ENCODE measurements around the gene PPP1R12B. TPM values are rescaled to one million over a fixed set of nuclear protein-coding genes. Genes with fewer than 3 reads are reported as not detected.
"Not testable (repeated sequence)": the region's sequence is repeated elsewhere in the genome, so short reads cannot be mapped to it uniquely, and the experiment has no call there.

PPP1R12B gene
- total and polyA plus RNA-seq, 2 experiments from 2014 or later = 8.1 to 15.0 TPM

DNA sequence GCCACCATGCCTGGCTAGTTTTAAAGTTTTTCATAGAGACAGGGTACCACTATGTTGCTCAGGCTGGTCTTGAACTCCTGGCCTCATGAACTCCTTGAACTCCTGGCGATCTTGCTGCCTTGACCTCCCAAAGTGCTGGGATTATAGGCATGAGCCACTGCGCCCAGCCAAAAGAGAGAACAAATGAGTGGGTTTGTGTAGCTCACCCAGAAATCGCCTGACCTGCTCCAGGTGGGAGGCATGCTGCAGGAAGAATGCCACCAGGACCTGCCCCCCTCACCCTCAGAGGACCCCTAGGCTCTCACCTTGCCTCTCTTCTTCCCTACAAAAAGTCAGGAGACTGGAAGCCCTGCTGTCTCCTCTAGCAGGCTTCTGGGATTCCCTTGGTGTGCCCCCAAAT is 272.9 kb downstream of the PPP1R12B start:
- Histone ChIP-seq H3K9me3 (ENCODE audit: low read depth) (no peaks in the 10 kb centered on the region), H3K27me3 (no peaks in the 10 kb centered on the region), H3K79me2 (no peaks in the 10 kb centered on the region), H2AFZ (no peak overlapping the region), H3K4me3 (no peak overlapping the region), H3K4me2 (no peak overlapping the region), H3K4me1 (ENCODE audit: insufficient read depth) (peaks cover 18% of the 10 kb centered on the region), H4K20me1 (ENCODE audit: insufficient read depth, poor library complexity, severe bottlenecking) (no peaks in the 10 kb centered on the region), H3K36me3 (replicated peaks; ENCODE audit: insufficient read depth, low read depth) (no peaks in the 10 kb centered on the region), H3K27ac (no peak overlapping the region), H3K9me2 (replicated peaks; ENCODE audit: insufficient read depth) (no peaks in the 10 kb centered on the region)
- TF ChIP-seq EZH2 (IDR thresholded peaks at IDR 0.05; ENCODE audit: borderline replicate concordance) (no peak), EZH2phosphoT487 (IDR thresholded peaks at IDR 0.05; ENCODE audit: low read depth, severe bottlenecking, unreplicated experiment) (no peak)
- TF ChIP-seq, protein P1, sequence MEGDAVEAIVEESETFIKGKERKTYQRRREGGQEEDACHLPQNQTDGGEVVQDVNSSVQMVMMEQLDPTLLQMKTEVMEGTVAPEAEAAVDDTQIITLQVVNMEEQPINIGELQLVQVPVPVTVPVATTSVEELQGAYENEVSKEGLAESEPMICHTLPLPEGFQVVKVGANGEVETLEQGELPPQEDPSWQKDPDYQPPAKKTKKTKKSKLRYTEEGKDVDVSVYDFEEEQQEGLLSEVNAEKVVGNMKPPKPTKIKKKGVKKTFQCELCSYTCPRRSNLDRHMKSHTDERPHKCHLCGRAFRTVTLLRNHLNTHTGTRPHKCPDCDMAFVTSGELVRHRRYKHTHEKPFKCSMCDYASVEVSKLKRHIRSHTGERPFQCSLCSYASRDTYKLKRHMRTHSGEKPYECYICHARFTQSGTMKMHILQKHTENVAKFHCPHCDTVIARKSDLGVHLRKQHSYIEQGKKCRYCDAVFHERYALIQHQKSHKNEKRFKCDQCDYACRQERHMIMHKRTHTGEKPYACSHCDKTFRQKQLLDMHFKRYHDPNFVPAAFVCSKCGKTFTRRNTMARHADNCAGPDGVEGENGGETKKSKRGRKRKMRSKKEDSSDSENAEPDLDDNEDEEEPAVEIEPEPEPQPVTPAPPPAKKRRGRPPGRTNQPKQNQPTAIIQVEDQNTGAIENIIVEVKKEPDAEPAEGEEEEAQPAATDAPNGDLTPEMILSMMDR (IDR thresholded peaks at IDR 0.05; ENCODE audit: poor library complexity) = no peak
- DNase-seq (ENCODE audit: low spot score) = no peak
- 95% methylated on average over 3 of the region's 3 CpGs for WGBS (ENCODE audit: low lambda C conversion rate, missing lambda C conversion rate)

DNA sequence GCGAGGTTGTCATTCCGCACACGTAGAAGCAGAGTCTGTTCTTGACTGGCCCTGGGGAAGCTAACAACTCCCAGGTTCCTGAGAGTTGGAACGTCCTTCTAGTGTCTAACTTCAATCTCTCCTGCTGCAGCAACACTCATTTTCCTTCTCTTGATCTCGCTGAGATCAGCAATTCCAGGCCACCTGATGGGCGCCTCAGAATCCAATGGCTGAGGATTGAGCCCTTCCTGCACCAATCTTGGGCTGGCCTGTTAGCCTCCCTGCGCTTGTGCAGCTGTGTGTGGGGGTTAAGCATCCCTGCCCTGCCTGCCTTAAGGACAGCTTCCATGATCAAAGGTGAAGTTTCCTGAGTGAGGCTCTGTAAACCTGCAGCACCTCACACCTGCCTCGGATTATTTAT is 273.9 kb downstream of the PPP1R12B start:
- no peaks in the 10 kb centered on the region for H3K36me3 ChIP-seq (replicated peaks; ENCODE audit: insufficient read depth, low read depth)
- H3K9me3 ChIP-seq (ENCODE audit: low read depth) = no peaks in the 10 kb centered on the region
- no peaks in the 10 kb centered on the region for H3K79me2 ChIP-seq
- H4K20me1 ChIP-seq (ENCODE audit: insufficient read depth, poor library complexity, severe bottlenecking) = no peaks in the 10 kb centered on the region
- H2AFZ ChIP-seq = no peak overlapping the region
- H3K9me2 ChIP-seq (replicated peaks; ENCODE audit: insufficient read depth) = no peaks in the 10 kb centered on the region
- DNase-seq (ENCODE audit: low spot score) = no peak
- H3K27ac ChIP-seq = no peak overlapping the region
- H3K4me2 ChIP-seq = no peak overlapping the region
- peaks cover 16% of the 10 kb centered on the region for H3K4me1 ChIP-seq (ENCODE audit: insufficient read depth)
- TF ChIP-seq EZH2phosphoT487 (IDR thresholded peaks at IDR 0.05; ENCODE audit: low read depth, severe bottlenecking, unreplicated experiment) (no peak), EZH2 (IDR thresholded peaks at IDR 0.05; ENCODE audit: borderline replicate concordance) (no peak)
- TF ChIP-seq, protein P1 (IDR thresholded peaks at IDR 0.05; ENCODE audit: poor library complexity) = no peak
- 90% methylated on average over 8 of the region's 8 CpGs for WGBS (ENCODE audit: low lambda C conversion rate, missing lambda C conversion rate)
- no peaks in the 10 kb centered on the region for H3K27me3 ChIP-seq
- H3K4me3 ChIP-seq = no peak overlapping the region

DNA sequence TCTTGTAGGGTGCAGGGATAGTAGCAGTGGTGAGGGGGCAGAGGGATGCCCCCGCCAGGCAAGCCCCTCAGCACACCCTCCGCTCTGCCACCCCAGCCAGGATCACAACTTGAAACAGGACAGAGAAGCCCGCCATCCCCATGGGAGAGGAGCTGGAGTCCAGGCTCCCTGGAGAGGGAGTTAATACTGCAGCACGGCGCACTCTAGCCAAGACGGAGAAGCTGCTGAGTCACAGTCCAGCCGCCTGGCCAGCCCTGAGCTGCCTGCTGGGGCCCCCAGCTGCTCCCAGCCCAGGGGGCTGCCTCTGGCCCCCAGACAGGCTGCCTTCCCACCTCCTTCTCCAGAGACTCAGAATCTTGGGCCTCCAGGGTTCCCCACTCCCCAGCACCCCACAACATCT is 274.6 kb downstream of the PPP1R12B start:
- no peak overlapping the region for H3K4me2 ChIP-seq
- WGBS (ENCODE audit: low lambda C conversion rate, missing lambda C conversion rate) = 49% methylated on average over 7 of the region's 7 CpGs
- TF ChIP-seq, protein P1 (IDR thresholded peaks at IDR 0.05; ENCODE audit: poor library complexity) = no peak
- TF ChIP-seq EZH2phosphoT487 (IDR thresholded peaks at IDR 0.05; ENCODE audit: low read depth, severe bottlenecking, unreplicated experiment) (no peak), EZH2 (IDR thresholded peaks at IDR 0.05; ENCODE audit: borderline replicate concordance) (no peak)

DNA sequence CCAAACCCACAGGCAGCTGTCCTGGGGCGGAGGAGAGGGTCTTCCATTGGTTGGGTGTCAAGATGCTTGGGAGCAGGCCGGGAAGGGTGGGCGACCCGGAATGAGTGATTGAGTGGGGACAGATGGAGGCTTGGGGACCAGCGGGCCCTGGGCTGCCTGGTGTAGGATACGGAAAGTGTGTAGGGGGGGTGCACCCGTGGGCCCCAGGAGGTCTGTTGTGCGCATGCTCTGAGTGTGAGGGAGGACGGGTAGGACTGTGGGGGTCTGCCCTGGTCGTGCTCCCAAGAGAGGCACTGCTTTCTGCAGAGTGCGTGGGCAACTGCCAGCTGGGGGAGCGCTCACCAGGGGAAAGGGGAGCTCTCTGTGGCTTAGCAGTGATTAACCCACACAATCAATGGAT is 275.0 kb downstream of the PPP1R12B start:
- H4K20me1 ChIP-seq (ENCODE audit: insufficient read depth, poor library complexity, severe bottlenecking); H3K9me2 ChIP-seq (replicated peaks; ENCODE audit: insufficient read depth); H3K79me2 ChIP-seq; H3K27me3 ChIP-seq; H3K9me3 ChIP-seq (ENCODE audit: low read depth); H3K4me2 ChIP-seq; H3K27ac ChIP-seq; H2AFZ ChIP-seq; H3K36me3 ChIP-seq (replicated peaks; ENCODE audit: insufficient read depth, low read depth); DNase-seq (ENCODE audit: low spot score); H3K4me3 ChIP-seq: not testable (repeated sequence)
- WGBS (ENCODE audit: low lambda C conversion rate, missing lambda C conversion rate) = 80% methylated on average over 12 of the region's 12 CpGs
- H3K4me1 ChIP-seq (ENCODE audit: insufficient read depth) = peaks cover 16% of the 10 kb centered on the region

More for the DNA sequence above, 274.6 kb downstream of the PPP1R12B start:
- no peaks in the 10 kb centered on the region for H3K79me2 ChIP-seq
- no peak overlapping the region for H3K27ac ChIP-seq
- no peaks in the 10 kb centered on the region for H4K20me1 ChIP-seq (ENCODE audit: insufficient read depth, poor library complexity, severe bottlenecking)
- H3K4me1 ChIP-seq (ENCODE audit: insufficient read depth) = peaks cover 16% of the 10 kb centered on the region
- DNase-seq (ENCODE audit: low spot score) = peak; percentile 54
- no peaks in the 10 kb centered on the region for H3K27me3 ChIP-seq
- no peaks in the 10 kb centered on the region for H3K9me3 ChIP-seq (ENCODE audit: low read depth)
- no peaks in the 10 kb centered on the region for H3K9me2 ChIP-seq (replicated peaks; ENCODE audit: insufficient read depth)
- H3K4me3 ChIP-seq = no peak overlapping the region
- H2AFZ ChIP-seq = no peak overlapping the region
- no peaks in the 10 kb centered on the region for H3K36me3 ChIP-seq (replicated peaks; ENCODE audit: insufficient read depth, low read depth)
